PC-9 (cell line): ENCODE measurements around the gene LAMB4. TPM values are rescaled to one million over a fixed set of nuclear protein-coding genes. Genes with fewer than 3 reads are reported as not detected.

ENCODE experiments used
- BruUV-seq: library from RNA; stranded (reverse); fragments of 400-500 nt; replicated peaks from 2 replicates; lab custom pipeline; 2021; lab: Mats Ljungman, UMichigan
- CTCF ChIA-PET: fragments of 300-600 bp; sonication (Branson Sonifier 250); formaldehyde crosslinking; loops from one replicate; lab custom pipeline; 2022; ENCODE audit warnings: antibody characterized with exemption; lab: Charles Lee
- POLR2A ChIA-PET: fragments of 300-600 bp; sonication (Branson Sonifier 250); formaldehyde crosslinking; loops from one replicate; lab custom pipeline; 2022; ENCODE audit warnings: antibody characterized with exemption; ENCODE audit not compliant: unreplicated experiment; lab: Charles Lee
- DNase-seq, 2 experiments: peaks; one replicate each; pipeline versions ENCODE4 v3.0.0 to v3.0.0-alpha.2; 2015 to 2022; ENCODE audit warnings: mixed read lengths in 1 of 2
- H2AFZ ChIP-seq: fragments of 200-600 bp; sonication (generic); 2 replicates; pipeline ENCODE4 v1.8.1; 2017; ENCODE audit warnings: antibody characterized with exemption
- H3F3A ChIP-seq: fragments of 200-600 bp; sonication (generic); 2 replicates; pipeline ENCODE4 v1.8.1; 2017; ENCODE audit warnings: antibody characterized with exemption, mild to moderate bottlenecking, low read depth; ENCODE audit not compliant: insufficient read depth
- H3K27ac ChIP-seq: fragments of 200-600 bp; sonication (generic); 2 replicates; pipeline ENCODE4 v1.6.1; 2016; ENCODE audit warnings: mixed run types
- H3K27me3 ChIP-seq: fragments of 200-600 bp; sonication (generic); 2 replicates; pipeline ENCODE4 v1.6.1; 2016; ENCODE audit warnings: low read depth, mixed run types; ENCODE audit not compliant: insufficient read depth
- H3K36me3 ChIP-seq: fragments of 200-600 bp; sonication (generic); 2 replicates; pipeline ENCODE4 v1.6.1; 2016; ENCODE audit warnings: low read depth, mixed run types
- H3K4me1 ChIP-seq: fragments of 200-600 bp; sonication (generic); replicated peaks from 2 replicates; pipeline ENCODE4 v1.6.1; 2016; ENCODE audit warnings: mixed run types; ENCODE audit not compliant: insufficient read depth
- H3K4me2 ChIP-seq: fragments of 200-600 bp; sonication (generic); 2 replicates; pipeline ENCODE4 v1.6.1; 2017; ENCODE audit warnings: mixed run types
- H3K4me3 ChIP-seq: fragments of 200-600 bp; sonication (generic); 2 replicates; pipeline ENCODE4 v1.6.1; 2016; ENCODE audit warnings: mixed run types
- H3K79me2 ChIP-seq: fragments of 200-600 bp; sonication (generic); 2 replicates; pipeline ENCODE4 v1.6.1; 2017; ENCODE audit warnings: low read depth, mixed run types
- H3K9me2 ChIP-seq: fragments of 200-600 bp; sonication (generic); 2 replicates; pipeline ENCODE4 v1.8.1; 2017; ENCODE audit warnings: mild to moderate bottlenecking; ENCODE audit not compliant: insufficient read depth
- H3K9me3 ChIP-seq: fragments of 200-600 bp; sonication (generic); 2 replicates; pipeline ENCODE4 v1.8.1; 2016; ENCODE audit warnings: low read depth; ENCODE audit not compliant: insufficient read depth
- H4K20me1 ChIP-seq: fragments of 200-600 bp; sonication (generic); 2 replicates; pipeline ENCODE4 v1.8.1; 2017; ENCODE audit not compliant: insufficient read depth
- EZH2 ChIP-seq: fragments of 200-600 bp; sonication (generic); IDR thresholded peaks from 2 replicates; pipeline ENCODE4 v1.8.0; 2017; ENCODE audit warnings: antibody characterized with exemption, low read depth
- intact Hi-C: fragments of 100-400 bp; cut with micrococcal nuclease; formaldehyde crosslinking; loops from one replicate; pipeline ENCODE4 v1.10.0; 2022; ENCODE audit not compliant: unreplicated experiment
- total RNA-seq: library from RNA; stranded (reverse); gene quantifications from 2 replicates; pipeline ENCODE4 v1.2.3, GENCODE V29; 2021
- TF ChIP-seq, protein P1 (sequence below): fragments of 200-600 bp; sonication (generic); conservative IDR thresholded peaks from 2 replicates; pipeline ENCODE4 v1.6.1; 2017; ENCODE audit warnings: mixed run types, antibody characterized with exemption, mild to moderate bottlenecking, moderate library complexity

LAMB4 gene
- total RNA-seq, 1 experiment from 2014 or later = 0.83 TPM

DNA sequence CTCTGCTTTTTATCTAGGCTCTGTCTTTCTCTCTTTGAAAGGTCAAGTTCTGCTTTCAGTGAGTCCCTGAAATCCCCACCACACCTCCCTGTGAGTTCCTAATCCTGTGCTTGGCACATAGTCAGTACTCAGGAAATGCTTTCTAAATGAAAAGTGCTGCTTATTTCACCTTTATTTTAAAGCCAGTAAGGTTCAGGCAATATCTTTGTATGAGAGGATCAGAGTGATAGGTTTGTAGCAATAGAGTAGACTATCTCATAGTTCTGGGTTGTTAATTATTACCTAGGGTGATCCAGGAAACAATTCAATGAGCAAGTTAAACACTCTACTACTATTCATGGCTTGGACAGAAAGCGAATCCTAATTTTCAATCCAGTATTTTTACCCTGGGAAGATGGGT is 119.8 kb downstream of the LAMB4 start:
- Histone ChIP-seq H3K36me3 (no peaks in the 10 kb centered on the region), H3K9me2 (no peaks in the 10 kb centered on the region), H3K4me1 (peaks cover 26% of the 10 kb centered on the region), H4K20me1 (no peaks in the 10 kb centered on the region), H3F3A (0 out of 2 replicates have a peak, but pooled peaks cover 6% of the 10 kb centered on the region), H3K9me3 (no peaks in the 10 kb centered on the region), H3K4me3 (no peak overlapping the region), H2AFZ (no peak overlapping the region), H3K27me3 (no peaks in the 10 kb centered on the region), H3K79me2 (no peaks in the 10 kb centered on the region), H3K27ac (no peak overlapping the region), H3K4me2 (no peak overlapping the region)
- POLR2A ChIA-PET = no interaction called here
- intact Hi-C loops = no loop called here
- TF ChIP-seq EZH2 = no peak
- TF ChIP-seq, protein P1, sequence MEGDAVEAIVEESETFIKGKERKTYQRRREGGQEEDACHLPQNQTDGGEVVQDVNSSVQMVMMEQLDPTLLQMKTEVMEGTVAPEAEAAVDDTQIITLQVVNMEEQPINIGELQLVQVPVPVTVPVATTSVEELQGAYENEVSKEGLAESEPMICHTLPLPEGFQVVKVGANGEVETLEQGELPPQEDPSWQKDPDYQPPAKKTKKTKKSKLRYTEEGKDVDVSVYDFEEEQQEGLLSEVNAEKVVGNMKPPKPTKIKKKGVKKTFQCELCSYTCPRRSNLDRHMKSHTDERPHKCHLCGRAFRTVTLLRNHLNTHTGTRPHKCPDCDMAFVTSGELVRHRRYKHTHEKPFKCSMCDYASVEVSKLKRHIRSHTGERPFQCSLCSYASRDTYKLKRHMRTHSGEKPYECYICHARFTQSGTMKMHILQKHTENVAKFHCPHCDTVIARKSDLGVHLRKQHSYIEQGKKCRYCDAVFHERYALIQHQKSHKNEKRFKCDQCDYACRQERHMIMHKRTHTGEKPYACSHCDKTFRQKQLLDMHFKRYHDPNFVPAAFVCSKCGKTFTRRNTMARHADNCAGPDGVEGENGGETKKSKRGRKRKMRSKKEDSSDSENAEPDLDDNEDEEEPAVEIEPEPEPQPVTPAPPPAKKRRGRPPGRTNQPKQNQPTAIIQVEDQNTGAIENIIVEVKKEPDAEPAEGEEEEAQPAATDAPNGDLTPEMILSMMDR = no peak
- CTCF ChIA-PET = no interaction called here
- DNase-seq = no peak
- BruUV-seq = no TSS peak

DNA sequence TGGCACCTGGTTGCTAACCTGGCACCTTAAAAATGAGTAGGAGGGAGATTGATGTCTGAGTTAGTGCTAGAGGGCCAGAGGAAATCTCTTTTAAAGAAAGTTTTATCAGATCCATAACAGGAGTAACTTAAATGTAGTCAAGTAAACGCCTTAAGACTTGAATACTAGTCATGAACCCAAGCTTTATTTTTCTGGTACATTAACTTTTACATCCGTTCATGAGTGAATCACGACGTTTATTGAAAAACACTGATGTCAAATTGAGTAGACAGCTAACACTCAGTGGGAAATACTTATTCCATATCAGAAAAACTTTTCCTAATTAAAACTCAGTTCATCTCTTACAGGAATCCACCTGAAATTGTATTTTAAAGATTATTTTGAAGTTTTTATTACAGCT is 120.3 kb downstream of the LAMB4 start:
- H4K20me1 ChIP-seq = no peaks in the 10 kb centered on the region
- CTCF ChIA-PET = no interaction called here
- no peaks in the 10 kb centered on the region for H3K9me3 ChIP-seq
- H3K79me2 ChIP-seq = no peaks in the 10 kb centered on the region
- H3F3A ChIP-seq = peaks cover 7% of the 10 kb centered on the region; the same call in 1 of the 2 replicates
- H3K36me3 ChIP-seq = no peaks in the 10 kb centered on the region
- BruUV-seq = no TSS peak
- no peak overlapping the region for H3K4me3 ChIP-seq
- POLR2A ChIA-PET = no interaction called here
- H3K4me2 ChIP-seq = no peak overlapping the region
- peaks cover 21% of the 10 kb centered on the region for H3K4me1 ChIP-seq
- no peak overlapping the region for H2AFZ ChIP-seq
- no peak for TF ChIP-seq EZH2
- TF ChIP-seq, protein P1 = no peak
- no peak overlapping the region for H3K27ac ChIP-seq
- no peaks in the 10 kb centered on the region for H3K9me2 ChIP-seq
- H3K27me3 ChIP-seq = no peaks in the 10 kb centered on the region
- DNase-seq = no peak
- intact Hi-C loops = no loop called here

GRCh38 chr7:108008827-108009226 is 121.3 kb downstream of the LAMB4 start:
- ChIA-PET POLR2A (no interaction called here), CTCF (no interaction called here)
- no peak for DNase-seq
- no peak overlapping the region for H3K4me2 ChIP-seq
- H3K4me3 ChIP-seq = no peak overlapping the region
- peaks cover 13% of the 10 kb centered on the region for H3K4me1 ChIP-seq
- BruUV-seq = no TSS peak
- intact Hi-C loops = no loop called here
- no peaks in the 10 kb centered on the region for H4K20me1 ChIP-seq
- no peaks in the 10 kb centered on the region for H3K79me2 ChIP-seq
- no peaks in the 10 kb centered on the region for H3K9me3 ChIP-seq
- no peaks in the 10 kb centered on the region for H3K27me3 ChIP-seq
- no peaks in the 10 kb centered on the region for H3K9me2 ChIP-seq
- no peaks in the 10 kb centered on the region for H3K36me3 ChIP-seq
- no peak overlapping the region for H3K27ac ChIP-seq
- TF ChIP-seq, protein P1 = no peak
- TF ChIP-seq EZH2 = no peak
- H2AFZ ChIP-seq = no peak overlapping the region
- H3F3A ChIP-seq = peaks cover 6% of the 10 kb centered on the region; the same call in 1 of the 2 replicates
